DND-41 (cell line): ENCODE data around the gene COX7B2.

Source experiments
- CTCF ChIP-seq: IDR thresholded peaks from 2 replicates; pipeline ENCODE4 v1.5.1; 2012; ENCODE audit warnings: borderline replicate concordance, low read length, moderate library complexity, mild to moderate bottlenecking; ENCODE audit not compliant: poor library complexity, severe bottlenecking; ENCODE audit errors: extremely low read depth
- EZH2 ChIP-seq: IDR thresholded peaks from 3 replicates; pipeline ENCODE4 v1.6.1; 2012; ENCODE audit warnings: borderline replicate concordance, low read depth, mild to moderate bottlenecking, moderate library complexity, low read length, inconsistent platforms; ENCODE audit not compliant: severe bottlenecking

- TF ChIP-seq CTCF (peak; percentile 76), EZH2 (no peak)
These were observed 64.6 kb downstream of the COX7B2 start for GRCh38 chr4:46844325-46844917.
